Activated CD4-positive, alpha-beta T cell treated with anti-CD3 and anti-CD28 coated beads, Interleukin-2, amount 50 U/mL, for 4 hours (primary cell): ENCODE results near the gene FRS3.

ENCODE experiments used
- DNase-seq, 2 experiments: peaks; one replicate each; pipeline ENCODE4 v3.0.0-alpha.2; 2020

The FRS3 gene

GRCh38 chr6:41724586-41725501 is 54.9 kb downstream of the FRS3 start:
- DNase-seq: no peak

- no peak for DNase-seq
Observed at GRCh38 chr6:41724228-41724580, 55.5 kb downstream of the FRS3 start.

GRCh38 chr6:41723530-41724227 is 56.0 kb downstream of the FRS3 start:
- DNase-seq: no peak

DNA sequence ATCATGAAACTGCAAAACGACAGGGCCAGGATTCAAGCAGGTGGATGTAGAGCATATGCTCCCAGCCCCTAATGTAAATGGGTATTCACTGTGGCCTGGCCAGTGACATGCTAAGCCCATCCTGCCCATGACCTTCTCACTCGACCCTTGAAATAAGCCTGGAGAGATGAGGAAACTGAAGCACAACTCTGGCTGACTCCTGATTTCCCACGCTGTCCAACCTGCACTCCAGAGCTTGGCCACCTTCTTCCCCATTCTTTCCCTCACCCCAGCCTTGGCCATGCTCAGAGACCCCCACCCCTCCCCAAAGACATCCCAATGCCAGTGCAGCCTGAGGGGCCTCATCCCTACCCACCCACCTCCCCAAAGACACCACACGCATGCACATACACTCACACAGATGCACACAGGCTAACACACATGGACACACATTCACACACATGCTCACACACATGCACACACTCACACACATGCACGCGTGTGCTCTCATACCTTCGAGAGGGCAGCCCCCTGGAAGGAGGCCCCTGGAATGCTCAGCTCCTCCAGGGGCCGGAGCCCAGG is 56.7 kb downstream of the FRS3 start:
- no peak for DNase-seq

- DNase-seq: no peak
Observed at GRCh38 chr6:41721414-41721813, 58.3 kb downstream of the FRS3 start.

- no peak for DNase-seq
Observed at GRCh38 chr6:41720783-41721182, 58.9 kb downstream of the FRS3 start.

- DNase-seq: no peak
Observed at GRCh38 chr6:41720262-41720620, 59.5 kb downstream of the FRS3 start.
